Measurements from ENCODE around the gene EME2. TPM values are rescaled to one million over a fixed set of nuclear protein-coding genes. Genes with fewer than 3 reads are reported as not detected.

EME2 gene
- total and polyA plus RNA-seq, 2 of the 13 experiments (the other 11 are each of a cell fraction or from before 2014, with no cell fraction given), result 4.4 to 7.6 TPM

DNA sequence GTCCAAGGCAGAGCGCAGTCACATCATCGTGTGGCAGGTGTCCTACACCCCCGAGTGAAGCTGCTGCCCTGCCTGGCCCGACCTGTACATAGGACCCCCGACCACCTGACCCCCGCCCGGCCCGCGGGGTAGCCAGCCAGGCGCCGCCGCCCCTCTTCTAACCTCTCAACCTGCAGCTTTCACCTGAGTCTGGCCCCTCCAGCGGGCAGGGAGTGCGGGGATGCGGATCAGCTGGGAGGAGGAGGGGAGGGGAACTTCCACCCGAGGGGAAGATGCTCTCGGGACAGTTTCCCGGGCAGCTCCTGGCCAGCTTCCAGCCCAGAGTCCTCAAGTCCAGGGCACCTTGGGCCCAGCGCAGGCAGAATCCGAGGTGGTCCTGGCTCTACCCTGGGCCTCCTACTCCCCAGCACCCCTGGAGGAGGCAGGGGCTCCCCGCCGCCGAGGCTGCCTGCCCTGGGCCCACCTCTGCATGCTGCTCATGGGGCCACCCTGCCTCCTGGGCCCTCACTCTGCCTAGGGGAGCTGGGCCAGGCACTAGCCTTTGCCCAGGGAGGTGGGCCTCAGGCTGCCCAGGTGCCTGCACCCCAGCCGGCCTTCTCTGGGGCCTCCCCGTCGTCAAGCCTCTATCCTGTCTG, 3.7 kb upstream of the EME2 start:
- BruUV-seq (replicated peaks), result no TSS peak
- H3K36me3 ChIP-seq (replicated peaks in 1 of 2; ENCODE audit: control insufficient read depth in 1 of 2, insufficient read depth in 2 of 2, low read length in 2 of 2), result peaks cover 18 to 30% of the 10 kb centered on the region in 2 experiments; a peak in 4 of 5 replicates
- no peak overlapping the region for H3K4me3 ChIP-seq (replicated peaks in 1 of 3; ENCODE audit: insufficient read depth in 1 of 3, low read depth in 2 of 3, low read length in 3 of 3)
- no peak overlapping the region for H3K4me2 ChIP-seq (ENCODE audit: low read depth, low read length)
- POLR2A ChIA-PET, result interaction anchor here (2.7 kb wide), 1 partner anchor 14 kb away, joined by 7 read pairs; the partner anchor contains the start of genes NUBP2 and SPSB3
- CTCF ChIA-PET (ENCODE audit: low intra/inter-chr PET ratio, low total read pairs), result no interaction called here
- no peaks in the 10 kb centered on the region for H4K20me1 ChIP-seq (ENCODE audit: insufficient read depth, low read length)
- H3K9ac ChIP-seq (ENCODE audit: insufficient read depth, low read depth, low read length), result no peak overlapping the region
- peaks cover 17% of the 10 kb centered on the region for H3K79me2 ChIP-seq (ENCODE audit: insufficient read depth, low read length)
- ATAC-seq, result no peak; the same call in 2 of the 3 replicates
- TF ChIP-seq AKAP8 (CRISPR knock-in tag; IDR thresholded peaks at IDR 0.05) (0 out of 2 replicates have a peak, but pooled peaks have one; percentile 7), POLR2A (IDR thresholded peaks at IDR 0.05; ENCODE audit: insufficient read depth in 1 of 2, low read depth in 2 of 2, low read length in 2 of 2) (peak in 1 of 2 experiments; percentile 41; a peak in 1 of 4 replicates), NFYB (CRISPR knock-in tag; IDR thresholded peaks at IDR 0.05) (no peak), GABPB1 (CRISPR knock-in tag; IDR thresholded peaks at IDR 0.05) (peak; percentile 4; the same call in 1 of the 2 replicates), TAF15 (IDR thresholded peaks at IDR 0.05; ENCODE audit: low read depth, low read length, poor library complexity, severe bottlenecking) (peak; percentile 21)
- TF ChIP-seq, protein P1, sequence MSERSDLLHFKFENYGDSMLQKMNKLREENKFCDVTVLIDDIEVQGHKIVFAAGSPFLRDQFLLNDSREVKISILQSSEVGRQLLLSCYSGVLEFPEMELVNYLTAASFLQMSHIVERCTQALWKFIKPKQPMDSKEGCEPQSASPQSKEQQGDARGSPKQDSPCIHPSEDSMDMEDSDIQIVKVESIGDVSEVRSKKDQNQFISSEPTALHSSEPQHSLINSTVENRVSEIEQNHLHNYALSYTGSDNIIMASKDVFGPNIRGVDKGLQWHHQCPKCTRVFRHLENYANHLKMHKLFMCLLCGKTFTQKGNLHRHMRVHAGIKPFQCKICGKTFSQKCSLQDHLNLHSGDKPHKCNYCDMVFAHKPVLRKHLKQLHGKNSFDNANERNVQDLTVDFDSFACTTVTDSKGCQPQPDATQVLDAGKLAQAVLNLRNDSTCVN (CRISPR knock-in tag; IDR thresholded peaks at IDR 0.05; ENCODE audit: borderline replicate concordance), result no peak
- TF ChIP-seq, protein P2, sequence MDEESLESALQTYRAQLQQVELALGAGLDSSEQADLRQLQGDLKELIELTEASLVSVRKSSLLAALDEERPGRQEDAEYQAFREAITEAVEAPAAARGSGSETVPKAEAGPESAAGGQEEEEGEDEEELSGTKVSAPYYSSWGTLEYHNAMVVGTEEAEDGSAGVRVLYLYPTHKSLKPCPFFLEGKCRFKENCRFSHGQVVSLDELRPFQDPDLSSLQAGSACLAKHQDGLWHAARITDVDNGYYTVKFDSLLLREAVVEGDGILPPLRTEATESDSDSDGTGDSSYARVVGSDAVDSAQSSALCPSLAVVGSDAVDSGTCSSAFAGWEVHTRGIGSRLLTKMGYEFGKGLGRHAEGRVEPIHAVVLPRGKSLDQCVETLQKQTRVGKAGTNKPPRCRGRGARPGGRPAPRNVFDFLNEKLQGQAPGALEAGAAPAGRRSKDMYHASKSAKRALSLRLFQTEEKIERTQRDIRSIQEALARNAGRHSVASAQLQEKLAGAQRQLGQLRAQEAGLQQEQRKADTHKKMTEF (CRISPR knock-in tag; IDR thresholded peaks at IDR 0.05), result no peak
- TF ChIP-seq, protein P3, sequence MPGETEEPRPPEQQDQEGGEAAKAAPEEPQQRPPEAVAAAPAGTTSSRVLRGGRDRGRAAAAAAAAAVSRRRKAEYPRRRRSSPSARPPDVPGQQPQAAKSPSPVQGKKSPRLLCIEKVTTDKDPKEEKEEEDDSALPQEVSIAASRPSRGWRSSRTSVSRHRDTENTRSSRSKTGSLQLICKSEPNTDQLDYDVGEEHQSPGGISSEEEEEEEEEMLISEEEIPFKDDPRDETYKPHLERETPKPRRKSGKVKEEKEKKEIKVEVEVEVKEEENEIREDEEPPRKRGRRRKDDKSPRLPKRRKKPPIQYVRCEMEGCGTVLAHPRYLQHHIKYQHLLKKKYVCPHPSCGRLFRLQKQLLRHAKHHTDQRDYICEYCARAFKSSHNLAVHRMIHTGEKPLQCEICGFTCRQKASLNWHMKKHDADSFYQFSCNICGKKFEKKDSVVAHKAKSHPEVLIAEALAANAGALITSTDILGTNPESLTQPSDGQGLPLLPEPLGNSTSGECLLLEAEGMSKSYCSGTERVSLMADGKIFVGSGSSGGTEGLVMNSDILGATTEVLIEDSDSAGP (CRISPR knock-in tag; IDR thresholded peaks at IDR 0.05; ENCODE audit: borderline replicate concordance), result 0 out of 2 replicates have a peak, but pooled peaks have one; percentile 11
- H3K27me3 ChIP-seq (ENCODE audit: control insufficient read depth in 1 of 2, insufficient read depth in 2 of 2, low read length in 2 of 2), result no peaks in the 10 kb centered on the region; a peak in 1 of 5 replicates
- no peak for DNase-seq (ENCODE audit: low spot score)
- no peak overlapping the region for H3K27ac ChIP-seq (ENCODE audit: extremely low read length, insufficient read depth, low read length)
- no peak for FAIRE-seq
- no peak overlapping the region for H2AFZ ChIP-seq (ENCODE audit: low read length)
- H3K9me3 ChIP-seq (ENCODE audit: low read length), result no peaks in the 10 kb centered on the region
- WGBS (ENCODE audit: low lambda C conversion rate), result 100% methylated on average over 4 of the region's 26 CpGs
- intact Hi-C loops (cut with micrococcal nuclease; ENCODE audit: unreplicated experiment) (no loop called here), in situ Hi-C loops (cut with HindIII; ENCODE audit: extremely low pct_ligation_motif_present, low pct_unique_long_range_greater_than_20kb) (no loop called here)
- no peaks in the 10 kb centered on the region for H3K4me1 ChIP-seq (ENCODE audit: insufficient read depth, low read length)

Measured in HepG2 (cell line).